GM21737 (cell line): ENCODE results near the gene NUP58.

Source experiments
- ATAC-seq: cut with Tn5 transposase; IDR thresholded peaks from one replicate; pipeline ENCODE4 v1.9.1; 2021; ENCODE audit warnings: mild to moderate bottlenecking, moderate library complexity; ENCODE audit not compliant: unreplicated experiment

Gene NUP58, protein sequence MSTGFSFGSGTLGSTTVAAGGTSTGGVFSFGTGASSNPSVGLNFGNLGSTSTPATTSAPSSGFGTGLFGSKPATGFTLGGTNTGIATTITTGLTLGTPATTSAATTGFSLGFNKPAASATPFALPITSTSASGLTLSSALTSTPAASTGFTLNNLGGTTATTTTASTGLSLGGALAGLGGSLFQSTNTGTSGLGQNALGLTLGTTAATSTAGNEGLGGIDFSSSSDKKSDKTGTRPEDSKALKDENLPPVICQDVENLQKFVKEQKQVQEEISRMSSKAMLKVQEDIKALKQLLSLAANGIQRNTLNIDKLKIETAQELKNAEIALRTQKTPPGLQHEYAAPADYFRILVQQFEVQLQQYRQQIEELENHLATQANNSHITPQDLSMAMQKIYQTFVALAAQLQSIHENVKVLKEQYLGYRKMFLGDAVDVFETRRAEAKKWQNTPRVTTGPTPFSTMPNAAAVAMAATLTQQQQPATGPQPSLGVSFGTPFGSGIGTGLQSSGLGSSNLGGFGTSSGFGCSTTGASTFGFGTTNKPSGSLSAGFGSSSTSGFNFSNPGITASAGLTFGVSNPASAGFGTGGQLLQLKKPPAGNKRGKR

DNA sequence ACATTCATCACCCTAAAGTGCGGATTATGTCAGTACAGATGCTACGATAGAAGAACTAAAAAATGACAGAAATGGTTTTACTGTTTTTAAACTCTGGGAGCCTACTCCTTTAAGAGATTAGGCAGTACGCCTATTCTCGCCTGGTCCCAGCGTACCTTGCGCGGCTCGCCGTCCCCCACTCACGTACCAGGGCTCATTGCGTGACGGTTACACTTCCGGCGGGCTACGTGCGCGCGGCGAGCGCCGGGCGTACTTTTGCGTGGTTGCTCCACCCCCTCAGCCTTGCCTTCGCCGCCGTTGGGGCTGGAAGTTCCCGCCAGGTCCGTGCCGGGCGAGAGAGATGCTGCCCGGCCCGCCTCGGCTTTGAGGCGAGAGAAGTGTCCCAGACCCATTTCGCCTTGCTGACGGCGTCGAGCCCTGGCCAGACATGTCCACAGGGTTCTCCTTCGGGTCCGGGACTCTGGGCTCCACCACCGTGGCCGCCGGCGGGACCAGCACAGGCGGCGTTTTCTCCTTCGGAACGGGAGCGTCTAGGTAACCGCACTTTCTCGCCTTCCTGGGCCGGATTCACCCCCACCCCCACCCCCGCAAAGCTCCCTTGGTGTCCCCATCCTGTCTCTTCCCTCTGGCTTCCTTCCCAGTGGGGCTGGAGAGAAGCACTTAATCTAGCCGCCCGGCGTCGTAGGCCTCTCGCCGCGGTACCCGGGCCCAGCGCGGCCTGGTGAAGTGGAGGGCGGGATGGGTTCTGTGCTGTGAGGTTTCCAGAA lies at the start of gene NUP58:
TSS of gene NUP58 (plus strand) at position 279 of the 767 bp plus-strand sequence. CDS start at position 428, 149 bp downstream.
- peak; percentile 99 for ATAC-seq

DNA sequence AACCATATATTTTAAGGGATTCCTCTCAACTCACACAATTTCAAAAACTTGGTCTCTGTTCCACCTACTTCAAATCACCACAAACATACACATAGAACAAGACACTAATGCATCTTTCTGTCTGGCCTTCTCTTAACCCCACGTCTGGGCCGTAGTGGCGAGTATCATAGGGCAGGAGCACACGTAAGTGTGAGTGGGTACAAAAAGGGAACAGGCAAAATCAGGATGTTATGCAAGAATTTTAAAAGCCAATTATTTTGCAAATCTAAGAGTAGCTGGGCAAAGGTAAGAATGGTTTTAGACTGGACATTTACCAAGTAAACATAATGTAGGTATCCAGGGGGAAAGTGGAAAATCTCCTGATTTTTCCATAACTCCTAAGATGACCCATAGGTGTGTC lies 49.2 kb upstream of the NUP58 start:
- ATAC-seq = no peak

DNA sequence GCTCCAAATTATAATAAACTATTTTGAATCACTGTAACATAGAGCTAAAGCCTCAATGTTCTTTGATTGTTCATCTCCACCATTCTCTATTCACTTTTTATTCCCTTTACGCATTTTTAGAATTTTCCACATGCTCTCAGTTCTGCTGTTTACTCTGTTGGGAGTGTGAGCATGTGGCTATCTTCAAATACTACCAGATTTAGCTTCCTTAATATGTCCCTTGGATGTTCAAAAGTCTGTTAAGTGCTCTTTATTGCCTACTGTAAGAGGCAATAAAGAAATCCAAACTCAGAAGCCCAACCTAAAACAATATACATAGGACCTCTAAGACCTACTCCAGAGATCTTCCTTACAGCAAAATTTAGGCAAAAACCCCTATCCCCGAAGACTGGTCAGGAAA lies 48.7 kb upstream of the NUP58 start:
- ATAC-seq = no peak

DNA sequence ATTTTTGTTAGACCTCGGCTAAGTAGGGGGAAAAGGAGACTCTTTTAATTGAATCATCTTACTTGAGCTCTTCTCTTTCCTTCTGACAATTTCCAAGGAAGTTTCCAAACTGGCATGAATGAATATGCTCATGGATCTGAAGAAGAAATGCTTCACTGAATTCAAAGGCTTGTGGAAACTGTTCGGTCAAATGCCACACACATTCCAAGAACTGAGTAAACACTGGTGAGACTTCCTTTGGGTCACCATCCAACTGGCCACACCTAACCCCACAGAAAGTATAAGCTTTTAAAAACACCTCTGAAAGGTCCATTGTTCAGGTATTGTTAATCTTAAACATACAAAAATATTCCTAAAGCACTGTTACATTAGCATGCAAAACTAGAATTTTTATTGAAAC lies 47.7 kb upstream of the NUP58 start:
- ATAC-seq = no peak

DNA sequence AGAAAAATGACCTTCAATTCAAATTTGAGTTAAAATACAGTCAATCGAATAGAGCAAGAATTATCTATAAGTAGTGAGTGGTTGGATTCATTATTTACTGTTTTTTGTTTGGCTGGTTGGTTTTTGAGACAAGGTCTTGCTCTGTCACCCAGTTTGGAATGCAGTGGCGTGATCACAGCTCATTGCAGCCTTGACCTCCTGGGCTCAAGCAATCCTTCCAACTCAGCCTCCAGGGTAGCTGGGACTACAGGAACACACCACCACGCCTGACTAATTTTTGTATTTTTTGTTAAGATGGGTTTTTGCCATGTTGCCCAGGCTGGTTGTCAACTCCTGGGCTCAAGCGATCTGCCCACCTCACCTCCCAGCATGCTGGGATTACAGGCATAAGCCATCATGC lies 39.2 kb upstream of the NUP58 start:
- ATAC-seq = no peak

DNA sequence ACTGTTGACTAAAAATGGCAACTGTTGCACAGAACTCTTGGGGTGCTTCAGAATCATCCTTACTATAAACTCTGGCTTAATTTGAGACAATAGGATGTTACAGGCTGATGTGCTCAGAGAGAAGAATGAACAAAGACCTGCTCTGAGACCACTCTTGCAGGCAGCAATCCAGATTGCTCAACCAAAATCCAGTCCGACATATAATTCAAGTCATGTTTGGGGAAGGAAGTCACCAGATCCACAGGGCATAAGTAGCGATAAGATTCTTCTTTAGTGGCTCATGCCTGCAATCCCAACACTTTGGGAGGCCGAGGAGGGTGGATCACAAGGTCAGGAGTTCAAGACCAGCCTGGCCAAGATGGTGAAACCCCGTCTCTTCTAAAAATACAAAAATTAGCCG lies 34.7 kb upstream of the NUP58 start:
- no peak for ATAC-seq

DNA sequence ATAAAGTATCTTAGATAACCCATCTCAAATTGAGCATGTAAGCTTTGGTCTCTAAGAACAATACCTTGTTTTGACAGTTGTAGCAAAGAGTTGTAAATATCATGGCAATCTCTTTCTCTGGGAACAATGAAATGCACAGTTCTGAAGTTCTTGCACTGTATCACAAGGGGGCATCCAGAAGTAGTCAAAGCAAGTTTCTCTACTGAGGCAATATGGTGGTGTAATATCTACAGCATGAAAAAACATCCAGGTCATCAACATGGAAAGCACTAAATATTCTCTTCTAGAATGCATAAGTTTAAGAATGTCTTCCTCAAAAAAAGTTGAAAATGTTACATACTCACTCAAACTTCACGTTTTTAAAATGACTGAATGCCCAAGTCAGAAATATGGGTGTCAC lies 33.7 kb upstream of the NUP58 start:
- ATAC-seq = no peak

DNA sequence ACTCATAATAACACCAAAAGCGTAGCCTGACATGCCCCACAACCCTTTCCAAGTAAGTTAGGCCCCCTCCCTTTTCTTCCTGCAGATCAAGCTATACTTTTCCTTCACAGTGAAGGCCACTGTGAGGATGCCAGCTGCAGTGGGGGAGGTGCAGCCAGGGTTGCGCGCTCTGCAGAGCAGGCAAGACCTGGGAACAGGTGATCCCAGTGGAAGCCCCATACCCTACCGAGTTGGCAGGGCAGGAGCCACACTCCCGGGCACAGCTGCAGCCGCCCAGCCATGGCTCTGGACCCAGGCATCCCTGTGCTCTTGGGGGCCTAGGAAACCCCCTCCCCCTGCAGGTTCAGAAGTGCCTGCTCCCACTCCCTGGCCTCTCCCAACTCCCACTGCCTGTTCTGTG lies 32.9 kb upstream of the NUP58 start:
- ATAC-seq = no peak

DNA sequence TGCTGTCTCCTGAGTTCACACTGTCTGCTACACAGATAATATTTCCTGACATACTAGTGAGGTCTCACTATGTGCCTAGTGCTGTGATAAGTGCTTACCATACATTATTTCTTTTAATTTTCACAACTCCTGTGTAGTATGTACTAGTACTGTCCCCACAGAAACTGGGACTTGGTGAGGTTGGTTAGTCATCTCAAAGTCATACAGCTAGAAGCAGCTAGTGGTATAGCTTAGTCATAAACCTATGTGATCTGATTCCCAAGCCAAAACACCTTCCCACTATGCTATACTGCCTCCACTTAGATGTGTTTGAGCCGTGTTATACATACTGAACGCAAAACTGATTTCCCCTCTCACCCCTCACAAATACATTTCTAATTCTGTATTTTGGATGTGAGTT lies 24.7 kb upstream of the NUP58 start:
- ATAC-seq = no peak

DNA sequence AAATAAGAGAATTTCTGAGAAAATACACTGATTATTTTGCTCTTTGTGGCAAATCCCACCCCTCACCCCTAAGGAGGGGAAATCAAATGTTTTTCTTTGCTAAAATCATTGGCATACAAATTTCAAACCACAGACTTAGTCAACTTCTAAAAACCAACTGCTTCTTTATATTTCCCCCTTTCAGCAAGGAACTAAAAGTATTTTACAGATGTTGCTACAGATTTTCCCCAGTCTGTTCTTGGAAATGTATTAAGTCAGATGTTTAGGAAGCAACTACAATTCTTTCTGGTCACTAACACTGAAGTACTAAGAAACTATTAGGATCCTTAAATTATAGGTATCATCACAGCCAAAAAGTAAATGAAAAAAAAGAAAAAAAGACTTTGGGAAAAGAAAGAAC lies 21.0 kb upstream of the NUP58 start:
- no peak for ATAC-seq

DNA sequence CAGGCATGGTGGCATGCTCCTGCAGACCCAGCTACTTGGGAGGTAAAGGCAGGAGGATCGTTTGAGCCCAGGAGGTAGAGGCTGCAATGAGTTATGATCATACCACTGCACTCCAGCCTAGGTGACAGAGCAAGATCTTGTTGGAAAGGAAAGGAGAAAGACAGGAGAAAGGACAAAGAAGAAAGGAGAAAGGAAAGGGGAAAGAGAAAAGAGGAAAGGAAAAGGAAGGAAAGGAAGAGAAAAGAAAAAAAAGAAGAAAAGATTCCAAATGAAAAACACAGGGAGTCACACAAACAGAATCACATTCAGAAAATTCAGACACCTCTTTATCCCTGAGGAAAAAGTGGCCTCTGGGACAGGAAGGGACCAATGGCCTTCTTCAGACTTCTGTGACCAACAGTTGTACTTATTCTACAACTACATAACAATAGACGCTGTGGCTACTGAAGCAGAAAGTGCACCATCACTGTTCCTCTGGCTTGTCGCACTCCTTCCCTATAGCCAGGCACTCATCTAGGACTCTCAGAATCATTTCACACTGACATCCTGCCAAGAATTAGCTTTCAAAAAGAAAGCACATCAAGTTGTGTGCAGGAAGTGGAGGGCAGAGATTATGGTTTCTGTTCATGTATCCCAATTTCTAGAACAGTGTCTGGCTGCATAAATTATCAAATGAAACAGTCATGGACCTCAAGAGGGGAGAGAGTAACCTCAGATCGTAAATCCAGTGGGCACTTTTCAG lies 20.1 kb upstream of the NUP58 start:
- peak; percentile 72 for ATAC-seq

DNA sequence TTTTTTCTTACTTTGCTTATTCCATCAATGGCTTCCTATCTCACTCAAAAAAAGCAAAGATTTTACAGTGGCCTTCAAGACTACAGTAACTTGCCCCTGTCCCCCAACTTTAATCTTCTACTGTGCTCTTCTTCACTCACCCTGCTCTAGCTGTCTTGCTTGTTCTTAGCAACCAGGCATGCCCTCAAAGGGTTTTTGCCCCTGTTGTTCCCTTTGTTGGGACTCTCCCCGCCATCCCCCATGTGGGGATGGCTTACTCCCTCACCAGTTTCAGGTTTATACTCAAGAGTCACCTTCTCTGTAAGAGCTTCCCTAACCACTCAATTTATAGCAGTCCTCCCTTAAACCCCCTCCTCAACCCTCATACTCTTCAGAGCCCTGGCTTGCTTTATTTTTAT lies 19.5 kb upstream of the NUP58 start:
- ATAC-seq = peak; percentile 29

DNA sequence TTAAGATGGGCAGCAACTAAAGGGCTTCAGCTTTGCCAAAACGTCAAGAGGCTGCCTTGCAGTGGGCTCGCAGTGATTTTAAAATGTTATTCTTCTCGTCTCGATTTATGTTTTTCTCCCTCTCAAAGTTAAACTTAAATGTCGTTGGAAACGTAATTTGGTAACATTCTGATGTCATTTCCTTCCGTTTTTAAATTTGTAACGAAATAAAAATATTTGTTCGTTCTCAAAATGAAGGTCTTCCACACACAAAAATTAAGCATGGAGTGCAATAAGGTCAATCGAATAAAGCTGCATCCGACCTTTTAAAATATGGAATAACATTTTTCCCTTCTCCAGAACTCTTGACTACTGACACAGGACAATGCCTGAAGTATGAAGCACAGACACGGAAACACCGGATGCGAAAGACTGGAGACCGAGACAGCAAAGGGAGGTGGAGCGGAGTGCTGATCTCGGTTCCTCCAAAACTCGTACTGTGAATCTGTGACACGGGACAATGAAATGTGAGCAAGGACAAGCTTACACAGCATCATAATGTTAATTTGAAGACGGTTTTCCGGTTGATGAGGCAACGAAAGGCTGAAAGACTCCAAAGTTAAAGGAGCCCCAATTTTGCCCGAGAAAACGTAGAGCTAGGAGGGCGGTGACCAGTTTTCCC lies 15.0 kb upstream of the NUP58 start:
- ATAC-seq = peak; percentile 21

DNA sequence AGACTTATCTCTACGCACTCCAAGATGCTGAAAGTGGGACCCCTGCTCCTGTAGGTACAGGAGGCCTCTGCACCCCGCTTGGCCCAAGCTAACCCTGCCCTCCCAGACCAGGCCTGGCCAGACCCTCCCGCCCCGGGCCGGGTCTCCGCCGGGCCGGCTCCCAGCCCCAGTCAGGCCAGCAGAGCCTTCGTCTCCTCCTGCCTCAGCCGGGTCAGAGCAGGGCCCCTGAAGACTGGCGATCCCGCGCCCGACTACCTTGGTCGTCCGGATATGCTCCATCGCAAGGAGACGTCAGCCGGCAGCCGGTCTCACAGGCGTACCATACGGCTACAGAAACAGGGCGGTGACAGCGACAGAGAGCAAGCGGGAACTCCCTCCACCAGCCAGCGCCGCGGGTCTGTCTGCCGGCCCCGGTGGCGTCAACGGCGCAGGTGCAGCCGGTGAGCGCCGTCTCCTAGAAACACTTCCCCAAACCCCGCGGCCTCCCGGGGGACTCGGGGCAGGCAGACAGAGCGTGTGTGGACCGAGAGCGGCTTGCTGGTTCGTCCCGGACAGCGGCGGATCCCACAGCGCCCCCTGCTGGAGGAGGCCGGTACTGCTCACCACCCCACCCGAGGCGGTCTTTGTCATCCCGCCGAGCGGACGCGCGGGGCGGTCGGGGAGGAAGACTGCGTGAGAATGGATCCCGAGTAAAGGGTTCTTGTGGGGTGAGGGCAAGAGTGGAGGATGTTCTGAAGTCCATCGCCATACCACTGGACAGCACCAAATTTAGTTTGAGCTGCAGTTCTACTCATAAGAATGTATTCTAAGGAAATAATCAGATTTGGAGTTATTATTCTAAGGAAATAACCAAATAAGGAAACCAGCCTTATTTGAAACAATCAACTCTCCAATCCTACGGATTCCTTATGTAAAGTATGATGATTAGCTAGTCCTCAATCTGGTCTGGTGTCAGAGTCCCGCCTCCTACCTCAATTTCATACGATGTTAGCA lies 14.2 kb upstream of the NUP58 start, which contains the start of gene MTMR6:
TSS of gene MTMR6 (minus strand) at position 520 of the 993 bp plus-strand sequence. CDS start at position 279, 241 bp downstream.
- peak; percentile 98 for ATAC-seq

DNA sequence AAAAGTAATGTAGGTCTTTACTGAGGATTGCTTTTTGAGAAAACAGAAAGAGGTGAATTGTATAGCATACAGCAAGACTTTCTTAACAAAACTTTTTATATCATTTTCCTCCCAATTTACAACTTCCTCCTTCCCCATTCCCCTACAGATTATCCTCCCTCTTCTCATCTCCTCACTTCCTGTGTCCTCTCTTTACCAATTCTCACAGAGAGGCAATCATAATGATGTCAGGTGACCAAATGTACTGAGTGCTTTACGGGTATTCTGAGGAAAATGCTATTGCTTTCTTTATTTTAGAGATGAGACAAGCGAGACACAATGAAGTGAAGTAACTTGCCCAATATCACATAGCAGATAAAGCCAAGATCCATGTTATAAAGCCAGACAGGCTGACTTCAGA lies 12.5 kb upstream of the NUP58 start:
- no peak for ATAC-seq

DNA sequence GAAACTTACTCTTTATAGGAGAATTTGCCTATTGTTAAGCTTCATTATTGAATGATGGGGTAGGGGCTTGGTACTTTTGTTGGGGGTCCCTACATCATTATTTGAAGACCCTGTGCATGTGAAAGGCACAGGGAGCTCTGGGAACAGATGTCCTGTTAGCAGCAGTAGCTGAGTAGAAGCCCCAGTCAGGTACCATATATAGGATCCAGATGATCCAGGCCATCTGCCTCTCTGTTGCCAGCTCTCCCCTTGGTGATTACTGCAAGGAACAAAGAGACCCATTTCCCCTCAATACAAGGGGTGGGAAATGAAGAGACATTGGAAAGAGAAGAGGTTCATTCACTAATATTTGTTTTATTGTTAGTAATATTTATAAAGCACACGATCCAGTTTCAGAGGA lies 9.7 kb upstream of the NUP58 start:
- no peak for ATAC-seq

DNA sequence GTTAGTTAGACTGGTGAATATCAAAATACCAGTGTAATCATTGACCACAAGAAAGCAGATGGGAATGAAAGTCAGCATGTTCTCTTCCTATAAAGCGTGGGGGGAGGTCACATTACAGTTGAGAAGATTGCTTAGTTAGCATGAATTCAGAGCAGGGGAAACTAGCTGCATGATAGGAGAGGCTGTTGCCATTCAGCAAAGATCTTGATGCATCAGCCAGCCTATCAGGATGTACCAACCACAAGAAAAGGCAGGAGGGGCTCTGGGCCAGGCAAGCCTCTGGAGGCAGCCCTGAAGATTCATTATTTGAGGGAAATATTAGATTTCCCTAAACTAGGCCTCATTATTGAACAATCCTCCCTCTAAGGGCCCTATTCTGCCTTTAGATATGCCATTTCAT lies 9.1 kb upstream of the NUP58 start:
- no peak for ATAC-seq

DNA sequence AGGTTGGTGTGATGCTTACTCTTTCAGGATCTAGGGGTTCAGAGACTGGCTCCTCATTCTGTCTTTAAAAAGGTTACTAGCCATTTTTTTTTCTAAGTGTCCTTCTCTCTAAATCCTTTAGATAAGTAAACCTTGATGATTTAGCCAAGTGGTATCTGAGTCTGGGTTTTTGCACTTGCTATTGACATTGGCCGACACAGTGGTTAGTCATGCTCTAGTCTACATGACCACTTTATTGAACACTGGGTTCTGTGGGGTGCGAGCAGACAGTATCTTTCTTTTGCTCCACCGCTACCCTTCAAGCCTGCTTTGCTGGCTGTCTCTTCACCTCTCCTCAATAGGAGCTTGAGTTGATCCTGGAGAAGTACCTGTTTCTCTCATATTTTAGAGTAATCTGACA lies 6.2 kb upstream of the NUP58 start:
- ATAC-seq = no peak

DNA sequence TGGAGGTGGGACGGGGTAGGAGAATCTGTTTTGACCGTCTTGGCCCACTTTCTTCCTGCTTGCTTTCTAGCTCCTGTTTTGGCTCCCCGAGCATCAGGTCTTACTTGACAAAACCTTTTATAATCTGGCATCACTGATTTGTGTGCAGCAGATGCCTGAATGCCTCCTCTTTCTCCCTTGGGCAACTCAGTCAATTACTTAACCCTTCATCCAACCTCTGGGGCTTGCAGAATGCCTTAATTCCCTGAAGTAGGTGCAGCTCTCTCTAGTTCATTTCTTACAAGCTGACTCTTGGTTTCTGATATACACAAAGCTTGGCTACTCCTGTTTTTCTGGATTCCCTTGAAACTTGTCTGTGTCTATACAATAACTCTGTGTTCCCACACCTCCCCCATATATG lies 5.7 kb upstream of the NUP58 start:
- ATAC-seq = no peak
